Bronchial epithelial cell (primary cell): ENCODE measurements around the gene CLASP2. TPM values are rescaled to one million over a fixed set of nuclear protein-coding genes. Genes with fewer than 3 reads are reported as not detected.

Experiments
- total RNA-seq: library from RNA; depleted of rRNA; stranded (reverse); fragments of >200 nt; gene quantifications from 2 replicates; pipeline ENCODE4 v1.2.1, GENCODE V29; 2014

CLASP2 gene
- total RNA-seq, 1 donor from 2014 or later: 43.4 TPM

Other genes starting within 250 kb of the CLASP2 start
- 91.1 and 95.4 TPM in 2 replicates for gene PDCD6IP, start 80.4 kb upstream of the CLASP2 start, total RNA-seq